ENCODE results near the gene CD300A.

Gene CD300A

DNA sequence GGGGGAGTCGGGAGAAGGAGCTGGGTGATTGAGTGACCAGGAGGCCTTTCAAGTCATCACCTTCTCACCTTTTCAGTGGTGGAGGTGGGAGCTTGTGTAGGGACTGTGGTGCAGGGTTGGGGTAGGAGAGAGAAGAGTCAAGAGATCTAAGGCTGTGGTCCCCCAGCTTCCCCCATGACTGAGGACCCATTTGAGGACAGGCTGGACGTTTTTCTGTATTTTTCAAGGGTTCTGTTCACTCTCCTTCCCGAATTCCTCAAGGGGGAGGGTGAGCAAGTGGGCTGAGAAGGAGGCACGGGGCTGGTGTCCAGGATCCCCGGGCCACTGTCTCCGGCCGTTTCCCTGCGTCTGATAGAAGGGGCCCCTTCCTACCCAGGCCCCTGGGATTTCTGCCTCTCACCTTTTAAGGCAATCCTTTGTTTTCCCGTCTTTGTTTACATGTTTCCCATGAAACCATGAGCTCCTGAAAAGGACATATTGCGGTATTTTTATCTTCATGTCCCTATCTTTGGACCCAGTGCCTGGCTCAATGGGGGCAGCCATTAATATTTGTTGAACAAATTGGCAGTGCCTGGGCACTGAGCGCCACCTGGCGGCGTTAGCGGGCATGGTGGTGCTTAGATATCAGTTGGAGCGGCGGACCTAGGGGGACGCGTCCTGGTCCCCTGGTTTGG, 9.2 kb upstream of the CD300A start:
- DNase-seq = peak; percentile 86

DNA sequence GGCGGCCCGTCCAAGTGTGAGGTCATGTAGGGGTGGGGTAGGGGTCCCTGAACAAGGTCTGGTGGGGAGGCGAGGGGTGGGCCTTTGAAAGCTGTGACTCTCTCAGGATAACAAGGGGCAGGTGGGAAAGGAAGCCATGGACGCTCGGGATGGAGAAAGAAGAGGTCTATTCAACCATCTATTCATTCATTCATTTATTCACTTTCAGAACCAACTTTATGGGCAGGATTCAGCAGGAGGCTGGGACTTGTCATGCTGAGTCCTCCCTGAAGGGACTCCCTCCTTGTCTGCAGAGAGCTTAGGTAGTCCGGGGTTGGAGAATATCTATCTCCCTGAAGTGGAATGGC, 8.6 kb upstream of the CD300A start:
- DNase-seq = no peak

DNA sequence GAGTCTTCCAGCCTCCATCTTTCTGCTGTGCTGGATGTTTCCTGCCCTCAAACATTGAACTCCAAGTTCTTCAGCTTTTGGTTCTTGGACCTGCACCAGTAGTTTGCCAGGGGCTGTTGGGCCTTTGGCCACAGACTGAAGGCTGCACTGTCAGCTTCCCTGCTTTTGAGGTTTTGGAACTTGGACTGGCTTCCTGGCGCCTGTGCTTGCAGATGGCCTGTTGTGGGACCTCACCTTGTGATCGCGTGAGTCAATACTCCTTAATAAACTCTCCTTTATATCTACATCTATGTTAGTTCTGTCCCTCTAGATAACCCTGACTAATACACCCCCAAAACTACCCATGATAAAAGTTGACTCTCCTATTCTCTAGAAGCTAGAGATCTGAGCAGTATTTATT, 7.6 kb upstream of the CD300A start:
- DNase-seq = no peak

- no peak for DNase-seq
Measured at GRCh38 chr17:74459622-74460021, 6.8 kb upstream of the CD300A start.

- DNase-seq = no peak
Measured at GRCh38 chr17:74460241-74460640, 6.2 kb upstream of the CD300A start.

GRCh38 chr17:74460996-74461395, 5.4 kb upstream of the CD300A start:
- no peak for DNase-seq

DNA sequence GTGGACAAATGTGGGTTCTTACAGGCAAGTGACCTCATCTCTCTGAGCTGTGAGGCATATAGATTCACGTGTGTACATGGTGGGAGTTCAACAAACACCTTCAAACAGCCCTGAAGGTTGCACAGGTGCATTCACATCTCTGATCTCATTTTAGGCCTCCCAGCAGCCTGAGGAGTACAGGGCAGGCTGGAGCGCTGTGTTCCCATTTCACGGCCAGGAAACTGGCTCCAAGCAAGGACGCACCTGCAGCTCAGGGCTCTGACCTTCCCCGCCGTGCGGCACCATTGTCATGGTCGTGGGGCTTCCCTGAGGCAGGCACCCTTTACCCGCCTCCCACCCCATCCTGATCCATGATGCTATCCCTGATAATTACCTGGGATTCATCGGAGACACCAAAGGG, 4.8 kb upstream of the CD300A start:
- DNase-seq = no peak

GRCh38 chr17:74464730-74465377, 1.6 kb upstream of the CD300A start:
- DNase-seq = no peak

DNA sequence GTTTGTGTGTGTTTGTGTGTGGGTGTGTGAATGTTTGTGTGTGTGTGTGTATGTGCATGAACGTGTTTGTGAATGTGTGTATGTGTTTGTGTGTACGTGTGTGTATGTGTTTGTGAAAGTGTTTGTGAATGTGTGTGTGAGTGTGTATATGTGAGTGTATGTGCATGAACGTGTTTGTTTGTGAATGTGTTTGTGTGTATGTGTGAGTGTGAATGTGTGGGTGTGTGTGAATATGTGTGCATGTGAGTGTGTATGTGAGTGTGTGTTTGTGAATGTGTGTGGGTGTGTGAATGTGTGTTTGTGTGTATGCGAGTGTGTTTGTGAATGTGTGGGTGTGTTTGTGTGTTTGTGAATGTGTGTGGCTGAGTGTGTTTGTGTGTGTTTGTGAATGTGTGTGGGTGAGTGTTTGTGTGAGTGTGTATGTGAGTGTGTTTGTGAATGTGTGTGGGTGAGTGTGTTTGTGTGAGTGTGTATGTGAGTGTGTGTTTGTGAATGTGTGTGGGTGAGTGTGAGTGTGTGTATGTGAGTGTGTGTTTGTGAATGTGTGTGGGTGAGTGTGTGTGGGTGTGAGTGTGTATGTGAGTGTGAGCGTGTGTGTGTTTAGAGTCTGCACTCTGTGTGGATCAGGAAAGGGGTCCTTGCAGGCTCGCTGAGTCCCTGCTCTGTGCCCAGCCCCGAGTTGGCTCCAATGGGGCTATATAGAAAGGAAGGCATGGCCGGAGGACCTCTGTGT, 890 bp upstream of the CD300A start:
- DNase-seq = no peak

GRCh38 chr17:74466828-74467184, 372 bp downstream of the CD300A start:
- DNase-seq = no peak

DNA sequence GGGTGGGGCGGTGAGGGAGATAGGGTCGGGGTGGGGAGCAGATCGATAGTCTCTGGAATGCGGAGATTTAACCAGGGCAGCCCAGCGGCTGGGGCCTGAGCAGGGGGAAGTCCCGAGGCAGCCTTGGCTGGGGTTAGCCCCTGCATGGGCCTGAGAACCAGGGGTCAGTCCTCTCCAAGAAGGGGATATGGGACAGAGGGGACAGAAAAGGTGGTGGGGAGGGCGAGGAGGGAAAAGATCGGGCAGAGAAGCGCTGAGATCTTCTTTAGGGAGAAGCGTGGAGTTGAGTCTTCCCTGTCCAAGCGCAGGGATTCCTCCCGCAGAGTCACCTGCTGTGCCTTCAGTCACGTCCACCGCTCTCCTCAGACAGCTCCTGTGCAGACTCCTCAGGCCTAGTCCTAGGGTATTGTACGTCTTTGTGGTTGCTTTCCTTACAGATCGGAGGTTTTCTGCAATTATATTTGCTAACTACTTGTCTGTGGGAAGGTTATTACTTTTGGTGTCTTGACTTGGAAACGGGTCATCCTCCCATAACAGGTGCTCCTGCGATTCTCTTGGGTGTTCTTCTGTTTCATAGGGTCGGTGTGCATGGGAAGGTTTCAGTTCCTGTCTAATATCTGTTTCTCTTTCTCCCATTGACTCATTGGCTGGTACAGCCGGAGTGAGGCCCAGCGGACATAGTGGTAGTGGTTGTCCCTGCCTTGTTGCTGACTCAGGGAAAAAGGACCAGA, 952 bp downstream of the CD300A start:
- peak; percentile 7 for DNase-seq

DNA sequence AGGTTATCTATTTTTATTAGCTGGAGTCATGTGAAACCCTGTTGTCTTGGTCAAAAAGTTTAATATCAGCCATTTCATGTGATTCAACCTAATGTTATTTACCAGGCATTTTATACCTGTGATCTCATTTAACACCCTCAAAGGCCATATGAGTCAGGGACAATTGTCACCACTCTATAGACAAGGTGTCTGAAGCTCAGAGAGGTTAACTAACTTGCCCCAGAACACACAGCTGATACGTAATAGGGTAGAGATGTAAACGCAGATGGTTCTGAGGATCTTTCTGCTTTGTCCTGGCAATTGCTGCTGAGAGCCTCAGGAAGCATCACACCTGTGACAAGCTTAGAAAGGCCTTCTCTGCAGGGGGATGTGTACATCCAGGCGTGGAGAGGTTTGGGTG, 4.9 kb downstream of the CD300A start:
- DNase-seq = no peak

GRCh38 chr17:74472890-74473289, 6.5 kb downstream of the CD300A start:
- no peak for DNase-seq

GRCh38 chr17:74473294-74473693, 6.9 kb downstream of the CD300A start:
- DNase-seq = no peak

GRCh38 chr17:74474043-74474792, 7.8 kb downstream of the CD300A start:
- no peak for DNase-seq

DNA sequence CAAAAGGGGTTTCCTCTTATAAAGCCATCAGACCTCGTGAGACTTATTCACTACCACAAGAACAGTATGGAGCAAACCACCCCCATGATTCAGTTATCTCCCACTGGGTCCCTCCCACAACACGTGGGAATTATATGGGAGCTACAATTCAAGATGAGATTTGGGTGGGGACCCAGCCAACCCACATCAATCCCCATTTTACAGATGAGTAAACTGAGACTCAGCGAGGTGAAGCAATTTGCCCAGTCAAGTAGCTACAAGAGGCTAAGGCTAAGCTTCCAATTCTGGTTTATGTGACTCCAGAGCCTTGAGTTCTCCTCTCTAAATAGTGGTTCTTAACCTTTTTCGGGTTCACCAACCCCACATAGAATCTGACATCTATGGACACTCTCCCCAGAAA, 8.8 kb downstream of the CD300A start:
- no peak for DNase-seq

DNA sequence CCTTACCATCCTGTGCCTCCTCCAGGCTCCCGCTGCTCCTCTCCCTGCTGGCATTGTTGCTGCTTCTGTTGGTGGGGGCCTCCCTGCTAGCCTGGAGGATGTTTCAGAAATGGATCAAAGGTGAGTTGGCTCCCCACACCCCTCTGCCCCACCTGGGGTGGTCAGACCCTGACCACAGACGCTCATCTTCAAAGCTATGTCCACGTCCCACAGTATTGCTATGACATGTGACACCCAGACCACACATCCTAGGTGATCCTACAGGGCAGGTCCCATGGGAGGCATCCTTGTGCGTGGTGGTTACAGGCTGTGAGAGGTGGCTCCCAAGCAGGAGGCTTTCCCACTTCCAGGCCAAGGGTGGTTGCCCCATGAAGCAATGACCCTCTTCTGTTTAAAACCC, 11.0 kb downstream of the CD300A start:
- DNase-seq = no peak

DNA sequence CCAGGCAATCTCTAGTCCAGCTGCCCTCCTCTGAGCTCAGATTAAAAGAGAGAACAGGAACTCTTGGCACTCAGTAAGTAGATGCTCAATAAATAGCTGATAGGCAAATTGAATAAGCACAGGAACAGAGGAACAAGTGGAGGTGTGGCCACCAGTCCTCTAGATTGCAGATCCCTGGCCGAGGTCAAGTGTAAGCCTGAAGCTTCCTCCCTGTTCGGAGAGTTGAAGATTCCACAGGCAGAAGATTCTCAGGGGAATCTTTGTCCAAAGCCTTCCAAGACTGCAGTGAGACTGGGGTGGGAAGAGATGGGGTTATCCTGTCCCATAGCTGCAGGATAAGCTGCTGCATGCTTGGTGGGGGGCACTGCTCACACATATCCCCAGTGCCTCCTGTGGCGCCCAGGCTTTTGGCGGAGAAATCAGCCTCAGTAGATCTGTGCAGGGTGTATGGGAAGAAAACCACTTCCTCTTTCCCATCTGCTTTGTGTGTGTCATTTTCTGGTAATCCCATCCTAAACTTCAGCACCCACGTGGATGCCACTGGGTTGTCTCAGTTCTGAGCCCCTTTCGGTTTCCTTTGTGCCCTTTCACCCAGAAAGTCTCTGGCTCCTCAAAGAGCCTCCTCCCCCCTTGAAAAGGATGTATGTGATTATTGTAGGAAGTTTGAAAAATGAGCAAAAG, 12.1 kb downstream of the CD300A start:
- peak; percentile 25 for DNase-seq

- DNase-seq = no peak
Measured at GRCh38 chr17:74480290-74480689, 13.9 kb downstream of the CD300A start.

- no peak for DNase-seq
Measured at GRCh38 chr17:74481621-74482020, 15.2 kb downstream of the CD300A start.

- no peak for DNase-seq
Measured at GRCh38 chr17:74484066-74484465, 17.6 kb downstream of the CD300A start.

DNA sequence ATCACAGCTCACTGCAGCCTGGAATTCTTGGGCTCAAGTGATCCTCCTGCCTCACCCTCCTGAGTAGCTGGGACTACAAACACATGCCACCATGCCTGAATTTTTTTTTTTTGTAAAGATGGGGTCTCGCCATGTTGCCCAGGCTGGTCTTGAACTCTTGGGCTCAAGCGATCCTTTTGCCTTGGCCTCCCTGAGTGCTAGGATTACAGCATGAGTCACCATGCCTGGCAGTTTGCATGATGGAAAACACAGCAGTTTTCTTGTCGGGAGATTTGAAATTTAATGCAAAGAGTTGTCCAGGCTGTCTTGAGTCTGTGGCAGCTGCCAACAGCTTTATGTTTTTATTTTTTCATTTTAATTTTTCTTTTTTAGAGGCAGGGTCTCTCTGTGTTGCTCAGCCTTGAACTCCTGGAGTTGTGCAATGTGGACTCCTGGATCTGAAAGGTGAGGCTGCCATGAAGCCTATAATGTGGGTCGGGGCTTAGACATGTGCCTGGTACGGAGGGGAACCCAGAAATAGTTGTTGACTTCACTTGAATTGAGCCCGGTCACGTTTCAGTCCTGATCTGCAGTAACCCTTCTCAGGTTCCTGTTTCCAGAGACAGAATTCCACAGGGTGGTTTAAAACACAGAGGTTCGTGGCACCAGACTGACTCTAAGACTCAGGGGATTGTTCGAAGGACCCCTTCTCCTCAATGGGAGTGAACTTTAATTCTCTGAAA, 18.7 kb downstream of the CD300A start:
- DNase-seq = no peak

Measured in midbrain (tissue), 1 donor.